ENCODE data around the gene BDKRB2.
A peak's percentile ranks its signal among the peaks of the same experiment; 100 is the strongest.

GRCh38 chr14:96204151-96205058 lies at the start of gene BDKRB2:
- TF ChIP-seq CTCF (IDR thresholded peaks at IDR 0.05) (no peak), POLR2A (IDR thresholded peaks at IDR 0.05) (peak in 1 of 4 donors; percentile 58), EP300 (IDR thresholded peaks at IDR 0.05) (no peak), POLR2AphosphoS5 (IDR thresholded peaks at IDR 0.05) (peak; percentile 88 to 91 (median 88))
